Measurements from ENCODE around the gene TMEM238L. TPM values are rescaled to one million over a fixed set of nuclear protein-coding genes. Genes with fewer than 3 reads are reported as not detected.

TMEM238L gene
- total and polyA plus RNA-seq, 9 of the 15 experiments (the other 6 are each of a cell fraction or from before 2014, with no cell fraction given): not detected

DNA sequence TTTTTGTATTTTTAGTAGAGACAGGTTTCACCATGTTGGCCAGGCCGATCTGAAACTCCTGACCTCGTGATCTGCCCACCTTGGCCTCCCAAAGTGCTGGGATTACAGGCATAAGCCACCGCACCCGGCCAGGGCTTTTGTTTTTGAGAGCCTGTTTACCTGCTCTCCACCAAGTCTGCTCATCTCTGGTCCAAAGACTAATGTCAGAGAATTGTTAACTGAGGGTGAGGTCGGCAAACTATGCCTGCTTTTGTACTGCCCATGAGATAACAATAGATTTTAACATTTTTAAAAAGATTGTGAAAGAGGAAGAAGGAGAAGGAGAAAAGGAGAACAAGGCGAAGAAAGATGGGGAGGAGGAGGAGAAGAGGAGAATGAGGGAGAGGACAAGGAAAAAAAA, 26.0 kb downstream of the TMEM238L start:
- no peaks in the 10 kb centered on the region for H3K4me1 ChIP-seq (replicated peaks in 1 of 2; ENCODE audit: control insufficient read depth in 2 of 2, insufficient read depth in 2 of 2, low read length in 2 of 2)
- ATAC-seq (no peak), FAIRE-seq (no peak), DNase-seq (ENCODE audit: extremely low read depth in 1 of 4, low spot score in 3 of 4) (no peak)
- WGBS (ENCODE audit: insufficient coverage, low coverage, missing lambda C conversion rate): 0% methylated on average over 6 of the region's 6 CpGs
- no peaks in the 10 kb centered on the region for H3K79me2 ChIP-seq (ENCODE audit: control insufficient read depth, insufficient read depth, low read length)
- POLR2A ChIA-PET: no interaction called here
- in situ Hi-C loops (cut with MboI) (no loop called here), intact Hi-C loops (cut with micrococcal nuclease) (no loop called here)
- no TSS peak for BruUV-seq (replicated peaks)
- H3K9ac ChIP-seq (ENCODE audit: insufficient read depth in 1 of 2, low read depth in 2 of 2, low read length in 2 of 2): no peak overlapping the region
- H3K4me3 ChIP-seq: no peak overlapping the region
- H3K9me3 ChIP-seq (replicated peaks; ENCODE audit: control insufficient read depth, insufficient read depth, low read depth, low read length): no peaks in the 10 kb centered on the region
- no peak overlapping the region for H3K4me2 ChIP-seq (ENCODE audit: insufficient read depth, low read length)
- H3K36me3 ChIP-seq (ENCODE audit: control insufficient read depth, insufficient read depth, low read length): no peaks in the 10 kb centered on the region
- H2AFZ ChIP-seq (ENCODE audit: low read depth, low read length): no peak overlapping the region
- CTCF ChIA-PET (ENCODE audit: low intra/inter-chr PET ratio): no interaction called here
- H4K20me1 ChIP-seq (replicated peaks; ENCODE audit: control insufficient read depth, insufficient read depth, low read length): no peaks in the 10 kb centered on the region
- H3K27ac ChIP-seq (ENCODE audit: extremely low read depth, low read depth, low read length): no peak overlapping the region
- no peak for TF ChIP-seq HLTF (IDR thresholded peaks at IDR 0.05)
- TF ChIP-seq CREBBP (IDR thresholded peaks at IDR 0.05; ENCODE audit: low read depth, low read length): no peak
- TF ChIP-seq HNRNPUL1 (IDR thresholded peaks at IDR 0.05; ENCODE audit: low read length): no peak
- TF ChIP-seq TAF7 (tag; IDR thresholded peaks at IDR 0.05): no peak
- no peak for TF ChIP-seq TGIF2 (CRISPR knock-in tag; IDR thresholded peaks at IDR 0.05)
- no peak for TF ChIP-seq ZNF124 (CRISPR knock-in tag; IDR thresholded peaks at IDR 0.05)
- no peak for TF ChIP-seq ZBTB17 (CRISPR knock-in tag; IDR thresholded peaks at IDR 0.05)
- no peaks in the 10 kb centered on the region for H3K9me1 ChIP-seq (ENCODE audit: control insufficient read depth, insufficient read depth, low read length)
- no peaks in the 10 kb centered on the region for H3K27me3 ChIP-seq (ENCODE audit: control insufficient read depth in 2 of 2, insufficient read depth in 2 of 2, low read length in 2 of 2)

- no peak for FAIRE-seq
- CTCF ChIA-PET (ENCODE audit: low intra/inter-chr PET ratio): no interaction called here
Observed at GRCh38 chr17:10777131-10777807, 26.6 kb downstream of the TMEM238L start.

More at GRCh38 chr17:10777131-10777807, 26.6 kb downstream of the TMEM238L start:
- no peak overlapping the region for H3K9ac ChIP-seq (ENCODE audit: insufficient read depth in 1 of 2, low read depth in 2 of 2, low read length in 2 of 2)
- no peaks in the 10 kb centered on the region for H3K79me2 ChIP-seq (ENCODE audit: control insufficient read depth, insufficient read depth, low read length)
- intact Hi-C loops (cut with micrococcal nuclease) (no loop called here), in situ Hi-C loops (cut with MboI) (no loop called here)
- no peak overlapping the region for H2AFZ ChIP-seq (ENCODE audit: low read depth, low read length)
- H3K4me2 ChIP-seq (ENCODE audit: insufficient read depth, low read length): no peak overlapping the region
- DNase-seq (ENCODE audit: extremely low read depth in 1 of 4, low spot score in 3 of 4): no peak
- H3K9me3 ChIP-seq (replicated peaks; ENCODE audit: control insufficient read depth, insufficient read depth, low read depth, low read length): no peaks in the 10 kb centered on the region
- no TSS peak for BruUV-seq (replicated peaks)
- H4K20me1 ChIP-seq (replicated peaks; ENCODE audit: control insufficient read depth, insufficient read depth, low read length): no peaks in the 10 kb centered on the region
- no peaks in the 10 kb centered on the region for H3K9me1 ChIP-seq (ENCODE audit: control insufficient read depth, insufficient read depth, low read length)
- ATAC-seq: no peak
- POLR2A ChIA-PET: no interaction called here
- H3K27ac ChIP-seq (ENCODE audit: extremely low read depth, low read depth, low read length): no peak overlapping the region
- no peak overlapping the region for H3K4me3 ChIP-seq
- H3K4me1 ChIP-seq (replicated peaks in 1 of 2; ENCODE audit: control insufficient read depth in 2 of 2, insufficient read depth in 2 of 2, low read length in 2 of 2): no peaks in the 10 kb centered on the region
- H3K36me3 ChIP-seq (ENCODE audit: control insufficient read depth, insufficient read depth, low read length): no peaks in the 10 kb centered on the region
- H3K27me3 ChIP-seq (ENCODE audit: control insufficient read depth in 2 of 2, insufficient read depth in 2 of 2, low read length in 2 of 2): no peaks in the 10 kb centered on the region
- TF ChIP-seq DEAF1 (CRISPR knock-in tag; IDR thresholded peaks at IDR 0.05) (no peak), BRD9 (IDR thresholded peaks at IDR 0.05; ENCODE audit: low read depth, partially characterized antibody) (no peak), E2F3 (CRISPR knock-in tag; IDR thresholded peaks at IDR 0.05) (no peak), ZBTB7A (IDR thresholded peaks at IDR 0.05; ENCODE audit: borderline replicate concordance, control insufficient read depth, low read depth, low read length) (no peak)
- TF ChIP-seq, protein P1, sequence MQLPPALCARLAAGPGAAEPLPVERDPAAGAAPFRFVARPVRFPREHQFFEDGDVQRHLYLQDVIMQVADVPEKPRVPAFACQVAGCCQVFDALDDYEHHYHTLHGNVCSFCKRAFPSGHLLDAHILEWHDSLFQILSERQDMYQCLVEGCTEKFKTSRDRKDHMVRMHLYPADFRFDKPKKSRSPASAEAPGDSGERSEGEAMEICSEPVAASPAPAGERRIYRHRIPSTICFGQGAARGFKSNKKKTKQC (CRISPR knock-in tag; IDR thresholded peaks at IDR 0.05): no peak
- WGBS (ENCODE audit: insufficient coverage, low coverage, missing lambda C conversion rate): 1% methylated on average over 9 of the region's 11 CpGs

All from K562 (cell line).